Peyer's patch (tissue), 4 donors: ENCODE results near the gene TBL2. TPM values are rescaled to one million over a fixed set of nuclear protein-coding genes. Genes with fewer than 3 reads are reported as not detected.
A peak's percentile ranks its signal among the peaks of the same experiment; 100 is the strongest.
"Not testable (repeated sequence)": the region's sequence is repeated elsewhere in the genome, so short reads cannot be mapped to it uniquely, and the experiment has no call there.

Experiments
- DNase-seq, 3 donors: peaks; one replicate each; pipeline ENCODE4 v3.0.0-alpha.2; 2017 to 2019
- H3K27ac ChIP-seq, 4 donors: fragments of 200-600 bp; sonication (generic); one replicate each; pipeline ENCODE4 v1.5.1; 2016 to 2019
- H3K27me3 ChIP-seq, 2 donors: fragments of 200-600 bp; sonication (generic); one replicate each; pipeline ENCODE4 v1.5.1; 2019
- H3K36me3 ChIP-seq, 3 donors: fragments of 200-600 bp; sonication (generic); one replicate each; pipeline ENCODE4 v1.5.1; 2016 to 2019
- H3K4me1 ChIP-seq, 4 donors: fragments of 200-600 bp; sonication (generic); one replicate each; pipeline ENCODE4 v1.5.1; 2016 to 2019
- H3K4me3 ChIP-seq, 4 donors: fragments of 200-600 bp; sonication (generic); 1 replicate in 3 of 4; 2 replicates in 1 of 4; pipeline ENCODE4 v1.5.1; 2016 to 2019; ENCODE audit warnings: mild to moderate bottlenecking in 1 of 4
- H3K9me3 ChIP-seq, 4 donors: fragments of 200-600 bp; sonication (generic); one replicate each; pipeline ENCODE4 v1.5.1; 2016 to 2019; ENCODE audit warnings: mild to moderate bottlenecking in 1 of 4
- POLR2A ChIP-seq, 2 donors: fragments of 450-650 bp; IDR thresholded peaks; one replicate each; pipeline ENCODE4 v1.5.1; 2017; ENCODE audit warnings: antibody characterized with exemption in 2 of 2, mild to moderate bottlenecking in 2 of 2, moderate library complexity in 2 of 2
- total RNA-seq, 4 donors: library from RNA; depleted of rRNA; stranded (reverse); fragments of >200 nt; gene quantifications; one replicate each; pipeline ENCODE4 v1.1.0, GENCODE V29; 2016
- TF ChIP-seq, protein P1 (sequence below), 6 experiments: fragments of 450-650 bp in 4 of 6; fragments of 200-600 bp in 2 of 6; sonication (generic) in 1 of 6; IDR thresholded peaks; one replicate each; pipeline ENCODE4 v1.5.1; 2017 to 2019; ENCODE audit warnings: antibody characterized with exemption in 6 of 6, mild to moderate bottlenecking in 3 of 6, moderate library complexity in 1 of 6

Gene TBL2
- total RNA-seq, 4 donors from 2014 or later = 35.6 to 61.9 (median 46.1) TPM

GRCh38 chr7:73615886-73616285 lies 37.5 kb upstream of the TBL2 start:
- TF ChIP-seq POLR2A (IDR thresholded peaks at IDR 0.05) = no peak
- TF ChIP-seq, protein P1, sequence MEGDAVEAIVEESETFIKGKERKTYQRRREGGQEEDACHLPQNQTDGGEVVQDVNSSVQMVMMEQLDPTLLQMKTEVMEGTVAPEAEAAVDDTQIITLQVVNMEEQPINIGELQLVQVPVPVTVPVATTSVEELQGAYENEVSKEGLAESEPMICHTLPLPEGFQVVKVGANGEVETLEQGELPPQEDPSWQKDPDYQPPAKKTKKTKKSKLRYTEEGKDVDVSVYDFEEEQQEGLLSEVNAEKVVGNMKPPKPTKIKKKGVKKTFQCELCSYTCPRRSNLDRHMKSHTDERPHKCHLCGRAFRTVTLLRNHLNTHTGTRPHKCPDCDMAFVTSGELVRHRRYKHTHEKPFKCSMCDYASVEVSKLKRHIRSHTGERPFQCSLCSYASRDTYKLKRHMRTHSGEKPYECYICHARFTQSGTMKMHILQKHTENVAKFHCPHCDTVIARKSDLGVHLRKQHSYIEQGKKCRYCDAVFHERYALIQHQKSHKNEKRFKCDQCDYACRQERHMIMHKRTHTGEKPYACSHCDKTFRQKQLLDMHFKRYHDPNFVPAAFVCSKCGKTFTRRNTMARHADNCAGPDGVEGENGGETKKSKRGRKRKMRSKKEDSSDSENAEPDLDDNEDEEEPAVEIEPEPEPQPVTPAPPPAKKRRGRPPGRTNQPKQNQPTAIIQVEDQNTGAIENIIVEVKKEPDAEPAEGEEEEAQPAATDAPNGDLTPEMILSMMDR (IDR thresholded peaks at IDR 0.05) = no peak
- H3K9me3 ChIP-seq = no peaks in the 10 kb centered on the region
- DNase-seq = no peak
- H3K27ac ChIP-seq = no peak overlapping the region
- no peak overlapping the region for H3K4me3 ChIP-seq
- peaks cover 0 to 17% (median 4%) of the 10 kb centered on the region in 4 donors for H3K4me1 ChIP-seq
- no peaks in the 10 kb centered on the region for H3K27me3 ChIP-seq
- H3K36me3 ChIP-seq = no peaks in the 10 kb centered on the region

DNA sequence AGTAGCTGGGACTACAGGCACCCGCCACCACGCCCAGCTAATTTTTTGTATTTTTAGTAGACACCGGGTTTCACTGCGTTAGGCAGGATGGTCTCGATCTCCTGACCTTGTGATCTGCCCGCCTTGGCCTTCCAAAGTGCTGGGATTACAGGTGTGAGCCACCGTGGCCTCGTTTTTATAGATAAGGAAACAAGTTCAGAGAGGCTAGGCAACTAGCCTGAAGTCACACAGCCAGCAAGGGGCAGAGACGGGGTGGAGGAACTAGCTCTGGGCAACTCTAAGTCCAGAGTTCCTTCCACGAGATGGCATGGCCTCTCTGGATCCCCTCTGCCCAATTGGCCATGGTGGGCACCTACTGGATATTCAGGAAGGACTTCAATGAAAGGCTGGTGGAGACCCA lies 36.6 kb upstream of the TBL2 start:
- peak overlapping the region in 2 of 4 donors; percentile 83 to 87 for H3K27ac ChIP-seq
- H3K4me1 ChIP-seq = peaks cover 0 to 17% (median 4%) of the 10 kb centered on the region in 4 donors

DNA sequence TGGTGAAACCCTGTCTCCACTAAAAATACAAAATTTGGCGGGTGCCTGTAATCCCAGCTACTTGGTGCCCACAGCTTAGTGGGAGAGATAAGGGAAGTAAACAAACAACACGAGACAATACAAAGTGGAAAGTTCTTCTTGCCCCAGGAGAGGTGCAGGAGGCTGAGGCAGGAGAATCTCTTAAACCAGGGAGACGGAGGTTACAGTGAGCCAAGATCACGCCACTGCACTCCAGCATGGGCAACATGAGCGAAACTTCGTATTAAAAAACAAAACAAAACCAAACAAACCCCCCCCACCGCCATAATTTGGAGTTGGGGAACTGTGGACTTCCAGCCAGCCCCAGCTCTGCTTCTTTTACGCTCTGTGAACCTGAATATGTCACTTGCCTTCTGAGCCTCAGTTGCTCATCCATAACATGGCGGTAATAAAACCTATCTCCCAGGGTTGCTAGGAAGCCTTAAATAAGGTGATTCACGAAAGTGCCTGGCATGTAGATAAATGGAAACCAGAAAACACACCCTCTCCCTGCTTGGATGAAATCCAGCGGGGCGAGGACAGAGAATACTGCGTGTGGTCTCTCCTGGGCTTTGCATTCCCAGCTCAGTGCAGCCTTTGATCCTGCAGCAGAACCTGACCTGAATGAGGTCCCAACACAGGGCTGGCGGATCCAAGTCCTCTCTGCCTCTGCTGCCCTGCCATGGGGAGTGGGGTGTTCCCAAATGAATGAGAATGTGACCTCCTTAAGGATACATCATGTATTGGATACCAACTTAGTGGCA lies 35.8 kb upstream of the TBL2 start:
- H3K9me3 ChIP-seq = no peaks in the 10 kb centered on the region
- TF ChIP-seq, protein P1 (IDR thresholded peaks at IDR 0.05) = no peak
- TF ChIP-seq POLR2A (IDR thresholded peaks at IDR 0.05) = no peak
- no peaks in the 10 kb centered on the region for H3K27me3 ChIP-seq
- DNase-seq = peak in 2 of 3 donors; percentile 79 to 81
- peak overlapping the region in 3 of 4 donors; percentile 53 to 87 (median 83) for H3K27ac ChIP-seq
- no peak overlapping the region for H3K4me3 ChIP-seq
- H3K36me3 ChIP-seq = no peaks in the 10 kb centered on the region
- H3K4me1 ChIP-seq = peaks cover 0 to 17% (median 4%) of the 10 kb centered on the region in 4 donors

More for the DNA sequence above, 36.6 kb upstream of the TBL2 start:
- not testable (repeated sequence) for H3K9me3 ChIP-seq, H3K27me3 ChIP-seq, H3K4me3 ChIP-seq, DNase-seq, H3K36me3 ChIP-seq

DNA sequence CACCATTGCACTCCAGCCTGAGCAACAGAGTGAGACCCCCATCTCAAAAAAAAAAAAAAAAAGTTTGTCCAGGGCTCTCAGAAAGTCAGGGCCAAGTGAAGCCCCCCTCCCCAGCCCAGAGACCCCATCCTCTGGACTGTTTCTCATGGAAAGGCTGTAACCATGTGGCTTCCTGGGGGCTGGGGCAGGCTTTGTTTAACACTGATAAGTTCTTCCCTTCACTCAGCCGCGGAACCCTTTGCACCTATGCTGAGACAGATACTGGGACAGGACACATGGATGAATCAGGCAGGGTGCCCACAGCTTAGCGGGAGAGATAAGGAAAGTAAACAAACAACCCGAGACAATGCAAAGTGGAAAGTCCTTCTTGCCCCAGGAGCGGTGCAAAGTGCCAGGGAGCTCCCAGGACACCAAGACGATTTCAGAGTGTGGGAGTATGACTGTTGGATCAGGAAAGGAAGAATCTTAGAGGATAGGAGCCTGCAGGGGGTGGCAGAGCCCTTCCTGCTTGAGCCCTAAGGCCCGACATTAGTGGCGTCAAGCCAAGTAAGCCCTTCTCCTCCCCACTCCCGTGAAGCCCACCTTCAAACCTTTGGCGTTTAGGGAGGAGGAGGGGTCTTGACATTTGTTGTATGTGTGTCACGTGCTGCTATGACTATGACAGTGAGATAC lies 34.4 kb upstream of the TBL2 start:
- Histone ChIP-seq H3K27ac (peak overlapping the region in 3 of 4 donors; percentile 53 to 87 (median 83)), H3K9me3 (no peaks in the 10 kb centered on the region), H3K4me3 (no peak overlapping the region), H3K4me1 (peaks cover 0 to 17% (median 4%) of the 10 kb centered on the region in 4 donors), H3K27me3 (no peaks in the 10 kb centered on the region), H3K36me3 (no peaks in the 10 kb centered on the region)
- peak in 2 of 3 donors; percentile 84 to 91 for DNase-seq
- TF ChIP-seq POLR2A (IDR thresholded peaks at IDR 0.05) = no peak
- TF ChIP-seq, protein P1 (IDR thresholded peaks at IDR 0.05) = peak in 3 of 6 experiments; percentile 49 to 59 (median 54)

DNA sequence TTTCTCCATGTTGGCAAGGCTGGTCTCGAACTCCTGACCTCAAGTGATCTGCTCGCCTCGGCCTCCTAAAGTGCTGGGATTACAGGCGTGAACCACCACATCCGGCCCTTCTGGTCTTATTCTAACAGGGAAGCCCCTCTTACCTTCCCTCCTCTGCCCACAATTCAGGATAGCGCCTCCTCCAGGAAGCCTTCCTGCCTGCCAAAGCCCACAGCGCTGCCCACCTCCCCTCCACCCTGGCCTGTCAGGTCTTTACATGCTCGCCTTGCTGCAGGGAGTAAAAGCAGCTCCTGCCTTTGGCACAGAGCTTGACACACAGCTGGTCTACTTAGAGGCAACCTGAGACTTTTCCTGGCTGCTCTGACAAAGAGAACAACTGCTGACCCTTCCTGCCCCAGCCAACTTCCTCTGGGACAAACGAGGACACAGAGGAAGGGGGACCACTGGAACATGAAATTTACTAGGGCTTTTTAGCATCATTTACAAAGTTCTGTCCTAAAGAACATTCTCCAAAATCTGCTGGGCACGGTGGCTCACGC lies 32.7 kb upstream of the TBL2 start:
- TF ChIP-seq, protein P1 (IDR thresholded peaks at IDR 0.05) = no peak
- no peak for TF ChIP-seq POLR2A (IDR thresholded peaks at IDR 0.05)
- H3K27ac ChIP-seq = no peak overlapping the region
- H3K4me1 ChIP-seq = peaks cover 0 to 24% (median 4%) of the 10 kb centered on the region in 4 donors
- no peaks in the 10 kb centered on the region for H3K9me3 ChIP-seq
- H3K4me3 ChIP-seq = no peak overlapping the region
- DNase-seq = no peak
- H3K27me3 ChIP-seq = no peaks in the 10 kb centered on the region
- no peaks in the 10 kb centered on the region for H3K36me3 ChIP-seq

DNA sequence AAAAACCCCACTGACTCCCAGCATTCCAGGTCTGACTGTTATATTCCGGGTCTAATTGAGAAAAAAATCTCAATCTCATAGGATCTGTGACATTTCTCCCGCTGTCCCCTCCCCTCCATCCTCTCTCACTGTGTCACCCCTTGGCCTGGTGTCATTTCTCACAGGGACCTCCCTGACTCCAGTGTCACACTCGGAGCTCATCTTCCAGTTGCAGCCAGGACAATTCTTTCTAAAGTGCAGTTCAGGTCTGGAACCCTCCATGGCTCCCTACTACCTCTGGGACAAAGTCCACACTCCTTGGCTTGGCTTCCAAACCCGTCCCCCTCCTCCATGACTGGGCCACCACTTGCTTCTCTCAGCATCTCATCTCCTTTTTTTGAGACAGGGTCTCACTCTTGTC lies 31.7 kb upstream of the TBL2 start:
- TF ChIP-seq POLR2A (IDR thresholded peaks at IDR 0.05) = no peak
- TF ChIP-seq, protein P1 (IDR thresholded peaks at IDR 0.05) = no peak
- no peak overlapping the region for H3K27ac ChIP-seq
- no peak overlapping the region for H3K4me3 ChIP-seq
- no peaks in the 10 kb centered on the region for H3K9me3 ChIP-seq
- no peak for DNase-seq
- H3K27me3 ChIP-seq = no peaks in the 10 kb centered on the region
- peaks cover 0 to 21% (median 4%) of the 10 kb centered on the region in 4 donors for H3K4me1 ChIP-seq
- H3K36me3 ChIP-seq = no peaks in the 10 kb centered on the region

DNA sequence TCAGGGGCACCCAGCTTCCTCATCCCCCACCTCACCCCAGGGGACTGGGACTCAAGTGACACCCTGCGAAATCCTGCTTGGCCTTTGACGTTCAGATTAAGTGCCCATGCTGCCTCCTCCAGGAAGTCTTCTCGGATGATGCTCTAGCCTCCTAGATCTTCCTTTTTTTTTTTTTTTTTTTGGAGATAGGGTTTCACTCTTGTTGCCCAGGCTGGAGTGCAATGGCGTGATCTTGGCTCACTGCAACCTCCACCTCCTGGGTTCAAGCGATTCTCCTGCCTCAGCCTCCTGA lies 29.3 kb upstream of the TBL2 start:
- H3K4me1 ChIP-seq = peaks cover 0 to 17% (median 0%) of the 10 kb centered on the region in 4 donors

More for the DNA sequence above, 29.3 kb upstream of the TBL2 start:
- DNase-seq, H3K9me3 ChIP-seq, H3K27me3 ChIP-seq, H3K4me3 ChIP-seq, H3K36me3 ChIP-seq, H3K27ac ChIP-seq: not testable (repeated sequence)
